Superior temporal gyrus (tissue), 1 donor: ENCODE data around the gene UAP1L1.
A peak's percentile ranks its signal among the peaks of the same experiment; 100 is the strongest.
"Not testable (repeated sequence)": the region's sequence is repeated elsewhere in the genome, so short reads cannot be mapped to it uniquely, and the experiment has no call there.

Source experiments
- DNase-seq: peaks from one replicate; pipeline ENCODE4 v3.0.0-alpha.2; 2016; ENCODE audit errors: extremely low spot score

UAP1L1 gene

DNA sequence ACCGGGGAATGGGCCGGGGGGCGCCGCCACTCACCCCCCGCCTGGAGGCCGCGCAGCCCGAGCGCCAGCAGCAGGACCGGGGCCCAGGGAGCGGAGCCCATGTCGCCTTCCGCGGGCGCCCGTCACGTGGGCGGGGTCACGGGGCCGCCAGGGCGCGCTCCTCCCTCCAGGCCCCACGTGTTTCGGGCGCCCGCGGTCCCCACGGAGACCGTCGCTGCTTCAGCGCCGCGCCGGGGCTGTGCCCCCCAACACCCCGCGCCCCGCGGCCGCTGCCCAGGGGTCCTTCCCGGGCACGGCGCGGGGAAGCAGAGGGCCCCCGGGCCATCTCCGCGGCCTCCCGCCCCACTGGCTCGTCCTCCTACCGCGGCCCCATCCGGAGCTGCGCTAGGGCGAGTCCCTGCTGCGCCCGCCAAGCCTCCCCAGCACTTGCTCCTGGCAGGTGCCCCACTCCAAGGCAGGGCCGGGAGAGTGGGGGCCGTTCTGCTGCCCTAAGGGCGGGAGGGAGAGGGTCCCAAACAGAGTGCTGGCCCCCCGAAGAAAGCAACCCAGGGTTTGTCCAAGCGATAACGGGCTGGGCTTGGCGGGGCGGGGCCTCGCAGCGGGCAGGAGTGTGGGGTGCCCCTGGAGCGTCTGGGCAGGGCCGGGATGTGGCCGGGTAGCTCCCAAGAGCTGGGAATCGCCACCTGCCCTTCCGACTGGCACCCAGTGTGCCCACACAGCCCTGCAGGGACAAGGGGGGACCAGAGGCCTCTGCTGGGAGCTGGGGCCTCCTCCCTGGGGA, 37.5 kb downstream of the UAP1L1 start, which contains the start of gene DPP7:
DPP7 (minus strand) TSS at position 121 of the 781 bp plus-strand sequence; CDS start at position 101, 20 bp downstream.
- peak; percentile 74 for DNase-seq

DNA sequence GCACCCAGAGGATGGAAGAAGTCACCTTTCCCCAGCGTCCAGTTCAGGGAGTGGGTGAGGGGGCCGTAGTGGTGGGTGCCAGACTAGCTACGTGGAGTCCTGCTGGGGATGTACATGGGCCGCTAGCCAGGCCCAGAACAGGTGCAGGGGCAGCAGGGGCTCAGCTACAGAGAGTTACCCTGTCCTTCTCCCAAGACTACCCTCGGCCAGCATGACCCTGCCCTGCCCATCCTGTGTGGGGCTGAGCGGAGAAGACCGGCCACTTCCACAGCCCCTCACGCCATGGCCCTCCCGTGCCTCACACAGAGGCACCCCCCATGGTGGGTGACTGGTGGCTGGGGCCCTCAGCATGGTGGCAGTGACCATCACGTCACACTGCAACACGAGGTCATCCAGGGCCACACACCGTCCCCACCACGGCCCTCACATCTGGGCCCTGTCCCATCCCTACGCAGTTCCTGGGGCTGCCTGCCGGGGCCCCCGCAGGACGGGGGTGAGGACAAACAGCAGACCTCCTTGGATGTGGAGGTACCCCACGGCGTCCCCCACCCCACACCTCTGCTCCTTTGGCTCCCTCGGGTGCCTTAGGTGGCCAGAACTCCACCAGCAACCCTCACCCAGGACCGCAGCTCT, 38.2 kb downstream of the UAP1L1 start:
- DNase-seq, result no peak

GRCh38 chr9:137116027-137116507, 38.8 kb downstream of the UAP1L1 start:
- DNase-seq, result no peak

DNA sequence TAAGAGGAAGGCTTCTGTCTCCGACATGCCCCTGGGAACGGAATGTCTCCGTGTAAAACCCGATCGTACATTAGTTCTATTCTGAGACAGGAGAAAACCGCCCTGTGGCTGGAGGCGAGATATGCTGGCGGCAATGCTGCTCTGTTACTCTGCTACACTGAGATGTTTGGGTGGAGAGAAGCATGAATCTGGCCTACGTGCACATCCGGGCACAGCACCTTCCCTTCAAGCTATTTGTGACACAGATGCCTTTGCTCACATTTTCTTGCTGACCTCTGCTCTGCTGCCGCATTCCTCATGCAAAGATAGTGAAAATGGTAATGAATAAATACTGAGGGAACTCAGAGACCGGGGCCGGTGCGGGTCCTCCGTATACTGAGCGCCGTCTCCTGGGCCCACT, 39.4 kb downstream of the UAP1L1 start:
- DNase-seq, result peak; percentile 42

GRCh38 chr9:137117269-137117731, 40.0 kb downstream of the UAP1L1 start:
- no peak for DNase-seq

GRCh38 chr9:137118092-137118603, 40.8 kb downstream of the UAP1L1 start:
- not testable (repeated sequence) for DNase-seq

- not testable (repeated sequence) for DNase-seq
Measured at GRCh38 chr9:137121927-137122795, 44.8 kb downstream of the UAP1L1 start.

GRCh38 chr9:137122796-137123467, 45.6 kb downstream of the UAP1L1 start:
- not testable (repeated sequence) for DNase-seq

DNA sequence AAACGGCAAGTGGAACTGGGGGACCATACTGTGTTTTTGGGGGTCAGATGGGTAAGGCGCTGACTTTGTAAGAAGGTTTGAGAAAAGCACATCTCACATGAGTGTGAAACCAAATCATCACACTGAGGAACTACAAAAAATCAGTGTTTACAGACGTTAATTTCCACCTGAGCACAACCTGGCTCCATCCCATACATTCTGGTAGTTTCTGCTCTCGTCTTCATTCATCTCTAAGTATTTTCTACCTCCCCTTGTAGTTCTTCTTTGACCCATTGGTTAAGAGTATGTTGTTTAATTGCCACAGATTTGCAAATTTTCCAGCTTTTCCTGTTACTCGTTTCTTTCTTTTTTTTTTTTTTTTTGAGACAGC, 46.1 kb downstream of the UAP1L1 start:
- no peak for DNase-seq

GRCh38 chr9:137123952-137124462, 46.7 kb downstream of the UAP1L1 start:
- not testable (repeated sequence) for DNase-seq

- DNase-seq, result no peak
Measured at GRCh38 chr9:137126786-137127185, 49.5 kb downstream of the UAP1L1 start.

DNA sequence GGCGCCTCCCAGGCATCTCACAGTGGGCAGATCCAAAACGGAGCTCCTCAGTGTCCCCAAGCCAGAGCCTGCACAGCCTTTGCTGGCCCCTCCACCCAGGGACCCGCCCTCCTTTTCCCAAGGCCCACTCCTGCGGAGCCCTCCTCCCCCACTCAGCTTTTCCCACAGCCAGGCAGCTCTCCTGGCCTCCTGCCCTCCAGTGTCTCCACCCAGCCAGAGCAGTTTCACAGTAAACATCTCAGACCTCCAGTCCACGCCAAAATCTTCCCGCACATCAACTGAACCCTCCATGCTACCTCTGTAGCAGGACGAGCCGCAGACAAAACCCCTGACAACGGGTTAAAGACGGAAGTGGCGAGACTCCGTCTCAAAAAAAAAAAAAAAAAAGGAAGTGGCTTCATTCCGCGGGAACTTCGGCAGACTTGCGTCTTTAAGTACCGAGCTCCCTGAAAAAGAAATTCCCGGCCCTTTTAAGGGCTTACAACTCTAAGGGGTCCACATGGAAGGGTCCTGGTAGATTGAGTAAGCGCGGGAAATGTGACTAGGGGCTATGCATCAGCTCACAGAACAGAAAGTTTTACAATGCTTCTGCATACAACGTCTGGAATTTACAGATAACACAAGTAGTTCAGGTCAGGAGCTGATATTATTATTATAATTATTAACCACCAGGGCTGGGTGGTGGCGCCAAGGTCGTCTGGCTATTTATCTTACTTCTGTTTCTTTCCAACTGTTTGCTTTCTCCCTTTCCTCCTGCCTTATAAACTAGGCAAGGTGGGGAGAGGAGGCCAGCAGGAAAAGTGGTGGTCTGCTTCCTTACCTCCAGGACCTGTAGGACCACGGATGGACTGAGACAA, 50.2 kb downstream of the UAP1L1 start:
- no peak for DNase-seq

- DNase-seq, result no peak
Measured at GRCh38 chr9:137128158-137128861, 51.0 kb downstream of the UAP1L1 start.

- no peak for DNase-seq
Measured at GRCh38 chr9:137128862-137129455, 51.6 kb downstream of the UAP1L1 start.

GRCh38 chr9:137129456-137130175, 52.3 kb downstream of the UAP1L1 start:
- DNase-seq, result peak; percentile 87

- no peak for DNase-seq
Measured at GRCh38 chr9:137130176-137130755, 52.9 kb downstream of the UAP1L1 start.
